Measurements from ENCODE around the gene THEMIS.

The THEMIS gene

DNA sequence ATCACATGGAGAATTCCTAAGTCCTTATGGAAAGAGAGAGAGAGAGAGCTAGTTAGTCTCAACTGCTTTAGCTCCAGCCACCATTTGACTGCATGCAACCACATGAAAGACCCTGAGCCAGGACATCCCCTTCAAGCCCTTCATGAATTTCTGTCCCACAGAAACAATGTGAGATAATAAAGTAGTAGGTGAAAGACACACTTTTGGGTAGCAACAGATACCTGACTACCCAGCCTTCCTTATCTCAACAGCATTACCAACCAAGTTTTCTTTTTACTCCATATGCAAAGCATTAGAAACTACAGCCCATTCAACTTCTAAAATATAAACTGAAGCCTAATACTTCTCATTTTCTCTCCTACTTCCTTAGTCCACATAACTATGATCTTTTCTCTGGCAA is 23.2 kb upstream of the THEMIS start:
- TF ChIP-seq, protein P1, sequence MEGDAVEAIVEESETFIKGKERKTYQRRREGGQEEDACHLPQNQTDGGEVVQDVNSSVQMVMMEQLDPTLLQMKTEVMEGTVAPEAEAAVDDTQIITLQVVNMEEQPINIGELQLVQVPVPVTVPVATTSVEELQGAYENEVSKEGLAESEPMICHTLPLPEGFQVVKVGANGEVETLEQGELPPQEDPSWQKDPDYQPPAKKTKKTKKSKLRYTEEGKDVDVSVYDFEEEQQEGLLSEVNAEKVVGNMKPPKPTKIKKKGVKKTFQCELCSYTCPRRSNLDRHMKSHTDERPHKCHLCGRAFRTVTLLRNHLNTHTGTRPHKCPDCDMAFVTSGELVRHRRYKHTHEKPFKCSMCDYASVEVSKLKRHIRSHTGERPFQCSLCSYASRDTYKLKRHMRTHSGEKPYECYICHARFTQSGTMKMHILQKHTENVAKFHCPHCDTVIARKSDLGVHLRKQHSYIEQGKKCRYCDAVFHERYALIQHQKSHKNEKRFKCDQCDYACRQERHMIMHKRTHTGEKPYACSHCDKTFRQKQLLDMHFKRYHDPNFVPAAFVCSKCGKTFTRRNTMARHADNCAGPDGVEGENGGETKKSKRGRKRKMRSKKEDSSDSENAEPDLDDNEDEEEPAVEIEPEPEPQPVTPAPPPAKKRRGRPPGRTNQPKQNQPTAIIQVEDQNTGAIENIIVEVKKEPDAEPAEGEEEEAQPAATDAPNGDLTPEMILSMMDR (IDR thresholded peaks at IDR 0.05), result no peak

DNA sequence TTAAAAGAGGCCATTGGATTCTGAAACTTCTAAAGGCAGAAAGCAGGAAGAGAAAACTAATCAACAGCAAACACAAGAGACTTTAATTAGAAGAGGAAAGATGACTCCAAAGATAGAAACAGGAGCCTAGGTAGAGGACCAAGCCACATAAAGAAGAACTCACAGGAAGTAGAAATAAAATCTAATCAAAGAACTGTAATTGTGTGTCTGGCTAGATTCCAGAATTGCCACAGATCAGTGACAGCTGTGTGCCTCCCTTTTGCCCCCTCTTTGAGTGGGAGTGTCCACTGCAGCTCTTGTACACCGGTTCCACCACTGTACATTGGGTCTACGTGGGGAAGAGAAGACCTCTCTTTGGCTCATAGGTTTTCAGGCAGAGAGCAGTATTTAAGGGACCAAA is 22.3 kb upstream of the THEMIS start:
- TF ChIP-seq, protein P1 (IDR thresholded peaks at IDR 0.05), result no peak

DNA sequence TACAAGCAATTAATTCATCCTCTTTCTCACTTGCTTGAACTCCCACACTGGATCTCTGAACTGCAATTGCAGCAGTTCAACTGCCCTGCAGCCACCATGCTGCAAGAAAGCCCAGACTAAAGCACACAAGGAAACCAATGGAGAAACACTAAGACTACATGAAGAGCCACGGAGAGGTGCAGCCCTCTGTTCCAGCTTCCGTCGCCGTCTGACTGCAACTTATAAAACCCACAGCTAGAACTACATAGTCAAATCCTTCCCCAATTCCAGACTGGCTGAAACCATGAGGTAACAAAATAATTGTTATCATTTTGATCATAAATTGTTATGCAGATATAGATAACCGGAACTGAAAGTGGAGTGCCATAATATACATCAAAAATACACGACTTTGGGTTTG is 21.1 kb upstream of the THEMIS start:
- TF ChIP-seq, protein P1 (IDR thresholded peaks at IDR 0.05), result no peak

DNA sequence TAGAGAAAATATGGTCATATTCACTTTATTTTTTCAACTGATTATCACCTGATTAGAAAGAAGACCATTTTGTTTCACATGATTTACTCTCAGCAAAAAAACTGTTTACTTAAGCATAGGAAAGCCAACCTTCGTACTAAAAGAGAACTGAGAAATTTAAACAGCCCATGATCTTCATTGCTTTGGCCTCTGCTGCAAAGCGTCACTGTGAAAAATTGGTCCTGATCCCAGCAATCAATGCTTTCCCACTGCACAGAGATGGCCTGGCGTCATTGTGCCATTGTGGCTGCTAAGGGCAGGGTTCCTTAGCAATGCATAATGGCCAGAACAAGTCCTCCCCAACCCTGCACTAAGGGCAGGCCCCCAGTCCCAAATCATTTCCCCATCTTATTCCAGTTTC is 19.9 kb upstream of the THEMIS start:
- TF ChIP-seq, protein P1 (IDR thresholded peaks at IDR 0.05), result no peak

DNA sequence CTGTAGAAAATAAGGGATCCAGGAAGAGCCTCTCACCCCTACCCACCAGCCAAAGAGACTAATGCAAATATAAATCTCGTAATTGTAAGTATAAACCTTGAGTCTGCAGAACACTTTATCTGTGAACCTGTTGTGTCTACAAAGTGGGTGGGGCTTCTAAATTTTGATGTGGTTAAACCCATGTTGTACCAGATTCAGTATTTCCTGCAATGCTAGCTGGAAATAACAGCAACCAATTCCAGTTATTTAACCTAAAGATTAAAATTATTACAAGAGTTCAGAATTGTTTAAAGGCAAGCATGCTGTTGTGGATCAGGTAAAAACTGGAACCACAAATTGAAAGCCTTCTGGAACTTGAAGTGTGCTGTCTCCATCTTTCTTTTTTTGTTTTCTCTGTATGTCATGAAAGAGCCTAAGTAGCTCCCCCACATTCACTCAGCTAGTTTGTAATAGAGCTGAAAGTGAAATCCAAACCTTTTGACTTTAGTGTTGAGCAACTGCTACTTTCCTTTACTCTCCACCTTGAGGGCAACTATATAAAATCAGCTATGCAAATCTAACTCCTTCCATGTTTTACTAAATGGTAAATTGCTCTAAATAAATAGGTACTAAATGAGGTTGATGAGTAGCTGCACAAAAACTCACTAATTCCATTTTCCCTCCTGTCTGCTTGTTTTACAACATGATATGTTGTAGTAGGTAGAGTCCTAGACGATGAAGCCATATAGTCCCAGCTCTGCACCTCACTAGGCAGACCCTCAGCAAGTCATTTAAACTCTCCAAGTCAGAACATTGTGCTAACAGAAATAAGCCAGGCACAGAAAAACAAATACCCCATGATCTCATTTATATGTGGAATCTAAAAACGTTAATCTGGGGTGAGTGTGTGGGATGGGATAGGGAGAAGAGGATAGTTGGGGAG is 17.9 kb upstream of the THEMIS start:
- TF ChIP-seq, protein P1 (IDR thresholded peaks at IDR 0.05), result no peak

DNA sequence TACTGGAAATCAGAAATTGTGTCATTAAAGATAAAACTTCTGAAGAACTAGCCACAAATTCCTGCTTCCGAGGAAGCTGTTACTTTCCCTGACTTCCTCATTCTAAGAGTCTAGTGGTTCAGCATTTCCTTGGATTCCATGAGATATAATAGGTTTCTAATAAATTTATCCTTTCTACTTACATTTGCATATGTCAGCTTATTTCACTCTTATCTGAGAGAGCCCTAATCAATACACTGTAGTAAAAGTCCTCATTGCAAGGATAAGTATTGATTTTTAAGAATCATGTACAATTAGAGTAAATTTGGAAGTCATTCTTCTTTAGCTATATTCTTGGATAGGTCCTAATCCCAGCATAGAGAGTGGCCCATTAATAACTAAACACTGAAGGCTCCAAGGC is 16.9 kb upstream of the THEMIS start:
- TF ChIP-seq, protein P1 (IDR thresholded peaks at IDR 0.05), result no peak

DNA sequence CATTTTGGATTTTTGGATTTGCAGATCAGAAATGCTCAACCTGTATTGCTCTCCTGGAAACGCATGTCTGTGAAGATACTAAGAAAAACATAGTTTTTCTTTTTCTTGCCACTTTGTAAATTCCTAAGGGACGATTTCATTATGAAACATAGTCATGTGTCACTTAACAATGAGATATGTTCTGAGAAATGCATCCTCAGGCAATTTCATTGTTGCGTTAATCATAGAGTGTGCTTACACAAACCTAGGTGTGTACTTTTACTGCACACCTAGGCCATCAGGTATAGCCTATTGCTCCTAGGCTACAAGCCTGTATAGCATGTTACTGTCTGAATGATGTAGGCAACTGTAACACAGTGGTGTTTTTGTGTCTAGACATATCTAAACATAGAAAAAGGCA is 13.4 kb upstream of the THEMIS start:
- TF ChIP-seq, protein P1 (IDR thresholded peaks at IDR 0.05), result no peak
